Heart left ventricle (tissue), 16 donors: ENCODE data around the gene DENND1C. TPM values are rescaled to one million over a fixed set of nuclear protein-coding genes. Genes with fewer than 3 reads are reported as not detected.

Experiments
- ATAC-seq, 4 donors: fragments of 200-7000 bp; cut with Tn5 transposase; one replicate each; pipeline ENCODE4 v1.9.1; 2020 to 2022; ENCODE audit warnings: moderate library complexity in 4 of 4, mild to moderate bottlenecking in 3 of 4, moderate number of reproducible peaks in 1 of 4
- DNase-seq, 5 donors: peaks; one replicate each; pipeline ENCODE4 v3.0.0-alpha.2; 2020
- H3K27ac ChIP-seq, 12 donors: fragments of 200-600 bp; sonication (generic) in 4 of 12; one replicate each; pipeline versions ENCODE4 v1.5.0 to v1.8.0; 2016 to 2022; ENCODE audit warnings: mild to moderate bottlenecking in 2 of 12
- H3K27me3 ChIP-seq, 9 donors: fragments of 200-600 bp; sonication (generic) in 2 of 9; one replicate each; pipeline versions ENCODE4 v1.5.1 to v1.8.0; 2016 to 2022; ENCODE audit warnings: mild to moderate bottlenecking in 3 of 9
- H3K36me3 ChIP-seq, 9 donors: fragments of 200-600 bp; sonication (generic) in 2 of 9; one replicate each; pipeline versions ENCODE4 v1.5.0 to v1.8.0; 2018 to 2022; ENCODE audit warnings: mild to moderate bottlenecking in 2 of 9
- H3K4me1 ChIP-seq, 12 donors: fragments of 200-600 bp; sonication (generic) in 4 of 12; one replicate each; pipeline versions ENCODE4 v1.5.0 to v1.8.0; 2016 to 2022; ENCODE audit warnings: mild to moderate bottlenecking in 3 of 12
- H3K4me3 ChIP-seq, 12 donors: fragments of 200-600 bp; sonication (generic) in 4 of 12; one replicate each; pipeline versions ENCODE4 v1.5.0 to v1.8.0; 2017 to 2022; ENCODE audit warnings: mild to moderate bottlenecking in 9 of 12, moderate library complexity in 4 of 12
- H3K9me3 ChIP-seq, 12 donors: fragments of 200-600 bp; sonication (generic) in 4 of 12; one replicate each; pipeline versions ENCODE4 v1.5.0 to v1.8.0; 2016 to 2022; ENCODE audit warnings: mild to moderate bottlenecking in 1 of 12
- CTCF ChIP-seq, 12 donors: fragments of 200-600 bp; sonication (generic) in 4 of 12; IDR thresholded peaks; one replicate each; pipeline versions ENCODE4 v1.5.0 to v1.8.0; 2018 to 2022; ENCODE audit warnings: antibody characterized with exemption in 12 of 12, mild to moderate bottlenecking in 5 of 12
- POLR2A ChIP-seq, 2 donors: fragments of 450-650 bp; IDR thresholded peaks; one replicate each; pipeline ENCODE4 v1.6.1; 2017; ENCODE audit warnings: antibody characterized with exemption in 2 of 2, mild to moderate bottlenecking in 2 of 2, moderate library complexity in 2 of 2
- WGBS, 4 donors: extraction: QIAGEN DNeasy Blood & Tissue Kit in 2 of 4; methylation state at CpG; one replicate each; pipeline versions ENCODE4 v1.1.5 to v1.1.7; 2013 to 2018; 5-methylcytosine and 5-hydroxymethylcytosine counted together
- intact Hi-C, 10 donors: fragments of 100-400 bp; cut with DNase I; formaldehyde crosslinking; loops; one replicate each; pipeline versions ENCODE4 v1.11.1 to v1.14.2; 2022
- polyA plus RNA-seq, 2 donors: library from polyadenylated mRNA; stranded (reverse); fragments of 200-250 nt; gene quantifications; one replicate each; pipeline ENCODE4 v1.2.3, GENCODE V29; 2013
- total RNA-seq, 9 donors: library from RNA; depleted of rRNA in 2 of 9; stranded (reverse); fragments of >200 nt in 2 of 9; fragmentation: NEBNext Ultra II Directional in 3 of 9; extraction: Animal tissue kit (Norgen Biotek cat#: 25700) in 3 of 9; gene quantifications; one replicate each; pipeline versions ENCODE4 v1.1.0 to v1.2.4, GENCODE V29; 2016 to 2023
- donor health status: ischemic (EF 13 %, LVEDD 7.1; RV severe dilation, severe dysfunction).
- donor health status: healthy with polysubstance abuse.
- donor health status: DM: no; HTN: yes; CAD: no.
- donor health status: DM: no; HTN: no; CAD: no.
- donor health status: ischemic (EF 25% LVEDD 6.9; RV normal size, moderate dysfunction).
- donor health status: ischemic (EF 25% LVEDD 5.7; RV mildly dilated, moderate dysfunction).
- donor health status: healthy.
- donor health status: DM: yes; HTN: yes; CAD: no.
- donor health status: ischemic (EF 35%, LVEDD 5.7; RV mildly dilated, moderate dysfunction).
- donor health status: nonischemic (EF 11% LVEDD 7.7; RV severe dilation, severe dysfunction).
- donor health status: DM: yes; HTN: yes; CAD: no.
- donor health status: PGD.
- donor health status: ischemic (EF 29% LVEDD 5.4; RV normal size, mild dysfunction).
- donor health status: nonischemic (EF 23%, LVEDD 6.1; RV moderate dilation, normal function).

DENND1C gene
- total and polyA plus RNA-seq, 11 donors: 0.17 to 9.5 (median 0.45) TPM

- TF ChIP-seq POLR2A (IDR thresholded peaks at IDR 0.05) (no peak), CTCF (IDR thresholded peaks at IDR 0.05) (no peak)
- Histone ChIP-seq H3K27ac (no peak overlapping the region), H3K9me3 (no peaks in the 10 kb centered on the region), H3K4me1 (peaks cover 0 to 46% (median 32%) of the 10 kb centered on the region in 12 donors), H3K4me3 (no peak overlapping the region), H3K27me3 (peaks cover 4 to 24% (median 16%) of the 10 kb centered on the region in 9 donors), H3K36me3 (no peaks in the 10 kb centered on the region)
- ATAC-seq (no peak), DNase-seq (no peak)
- intact Hi-C loops: loop anchor here in 2 of 10 donors (5.0 to 10.0 kb wide), 2 partner anchors 78 to 215 kb away; no protein-coding TSS in a partner anchor
- WGBS, 4 donors: 45 to 55% (median 51%) methylated on average over 2 of the region's 2 CpGs
These were observed 47.8 kb upstream of the DENND1C start for GRCh38 chr19:6529351-6529750.

- no peak overlapping the region for H3K27ac ChIP-seq
- H3K36me3 ChIP-seq: no peaks in the 10 kb centered on the region
- ATAC-seq (peak; percentile 55 to 79 (median 71)), DNase-seq (peak; percentile 60 to 84 (median 74))
- H3K9me3 ChIP-seq: no peaks in the 10 kb centered on the region
- TF ChIP-seq POLR2A (IDR thresholded peaks at IDR 0.05): no peak
- TF ChIP-seq CTCF (IDR thresholded peaks at IDR 0.05): no peak
- peaks cover 4 to 24% (median 16%) of the 10 kb centered on the region in 9 donors for H3K27me3 ChIP-seq
- H3K4me1 ChIP-seq: peaks cover 0 to 46% (median 32%) of the 10 kb centered on the region in 12 donors
- H3K4me3 ChIP-seq: no peak overlapping the region
- 17 to 27% (median 23%) methylated on average over 9 of the region's 9 CpGs for WGBS, 4 donors
- intact Hi-C loops: loop anchor here in 2 of 10 donors (5.0 to 10.0 kb wide), 2 partner anchors 79 to 216 kb away; no protein-coding TSS in a partner anchor
These were observed 47.0 kb upstream of the DENND1C start for GRCh38 chr19:6528544-6529121.

GRCh38 chr19:6527893-6528543, 46.4 kb upstream of the DENND1C start:
- H3K27me3 ChIP-seq: peaks cover 4 to 26% (median 16%) of the 10 kb centered on the region in 9 donors
- WGBS, 4 donors: 55 to 72% (median 68%) methylated on average over 17 of the region's 17 CpGs
- H3K4me1 ChIP-seq: peaks cover 0 to 46% (median 32%) of the 10 kb centered on the region in 12 donors
- ATAC-seq (no peak), DNase-seq (no peak)
- no peaks in the 10 kb centered on the region for H3K9me3 ChIP-seq
- TF ChIP-seq CTCF (IDR thresholded peaks at IDR 0.05): no peak
- H3K36me3 ChIP-seq: no peaks in the 10 kb centered on the region
- H3K27ac ChIP-seq: no peak overlapping the region
- H3K4me3 ChIP-seq: no peak overlapping the region
- intact Hi-C loops: loop anchor here in 2 of 10 donors (5.0 to 10.0 kb wide), 2 partner anchors 79 to 217 kb away; no protein-coding TSS in a partner anchor

GRCh38 chr19:6524311-6524710, 42.7 kb upstream of the DENND1C start:
- H3K27me3 ChIP-seq: peaks cover 0 to 25% (median 0%) of the 10 kb centered on the region in 9 donors
- peak in 1 of 4 donors; percentile 25 for ATAC-seq
- TF ChIP-seq CTCF (IDR thresholded peaks at IDR 0.05): no peak
- TF ChIP-seq POLR2A (IDR thresholded peaks at IDR 0.05): no peak
- DNase-seq: peak in 1 of 5 donors; percentile 29
- H3K9me3 ChIP-seq: no peaks in the 10 kb centered on the region
- no peak overlapping the region for H3K27ac ChIP-seq
- peaks cover 0 to 24% (median 11%) of the 10 kb centered on the region in 12 donors for H3K4me1 ChIP-seq
- H3K36me3 ChIP-seq: no peaks in the 10 kb centered on the region
- H3K4me3 ChIP-seq: no peak overlapping the region
- intact Hi-C loops: loop anchor here in 1 of 10 donors (5.0 to 10.0 kb wide), 2 partner anchors 108 to 220 kb away; no protein-coding TSS in a partner anchor
- WGBS, 4 donors: 48 to 66% (median 54%) methylated on average over 2 of the region's 2 CpGs
